HepG2 (cell line): ENCODE data around the gene DYNC1I2. TPM values are rescaled to one million over a fixed set of nuclear protein-coding genes. Genes with fewer than 3 reads are reported as not detected.

Source experiments
- ATAC-seq: fragments of 200-7000 bp; cut with Tn5 transposase; 3 replicates; pipeline ENCODE4 v1.9.1; 2020; ENCODE audit warnings: mild to moderate bottlenecking, moderate library complexity
- BruUV-seq: library from RNA; stranded (reverse); fragments of 400-500 nt; replicated peaks from 2 replicates; lab custom pipeline; 2021; lab: Mats Ljungman, UMichigan
- CTCF ChIA-PET: fragments of 300-600 bp; formaldehyde crosslinking; extraction: SDS; loops from one replicate; lab custom pipeline; 2021; ENCODE audit warnings: low total read pairs, inconsistent platforms, low intra/inter-chr PET ratio; lab: Yijun Ruan, JAX
- POLR2A ChIA-PET: fragments of 350-600 bp; sonication (Branson Sonifier 250); formaldehyde crosslinking; loops from one replicate; lab custom pipeline; 2020; ENCODE audit warnings: antibody characterized with exemption, inconsistent platforms; lab: Yijun Ruan, JAX
- DNase-seq: peaks from one replicate; pipeline ENCODE4 v3.0.0-alpha.2; 2015; ENCODE audit warnings: low spot score
- FAIRE-seq: peaks from 3 replicates; lab custom pipeline; 2011; peaks lifted over from hg19 to GRCh38; lab: Jason Lieb, UNC
- H2AFZ ChIP-seq: one replicate; pipeline ENCODE4 v1.6.1; 2011; ENCODE audit warnings: low read length, inconsistent platforms
- H3K27ac ChIP-seq: fragments of 300-600 bp; 3 replicates; pipeline ENCODE4 v1.8.0; 2011; ENCODE audit warnings: mixed run types, mild to moderate bottlenecking, mixed read lengths, low read length, inconsistent platforms; ENCODE audit not compliant: insufficient read depth; ENCODE audit errors: extremely low read length
- H3K27me3 ChIP-seq, 2 experiments: fragments of 200-600 bp in 1 of 2; 2 replicates in 1 of 2; 3 replicates in 1 of 2; pipeline versions ENCODE4 v1.6.0 to v1.8.0; 2011; ENCODE audit warnings: low read length in 2 of 2, mild to moderate bottlenecking in 2 of 2, moderate library complexity in 2 of 2, inconsistent platforms in 1 of 2; ENCODE audit not compliant: insufficient read depth in 2 of 2, control insufficient read depth in 1 of 2
- H3K36me3 ChIP-seq, 2 experiments: fragments of 200-600 bp in 1 of 2; replicated peaks in 1 of 2; 2 replicates in 1 of 2; 3 replicates in 1 of 2; pipeline versions ENCODE4 v1.5.1 to v1.8.0; 2011; ENCODE audit warnings: low read length in 2 of 2, inconsistent platforms in 1 of 2; ENCODE audit not compliant: insufficient read depth in 2 of 2, control insufficient read depth in 1 of 2
- H3K4me1 ChIP-seq: 2 replicates; pipeline ENCODE4 v1.5.1; 2012; ENCODE audit warnings: low read length, inconsistent platforms; ENCODE audit not compliant: insufficient read depth
- H3K4me2 ChIP-seq: 2 replicates; pipeline ENCODE4 v1.6.0; 2011; ENCODE audit warnings: low read depth, low read length, inconsistent platforms
- H3K4me3 ChIP-seq, 3 experiments: fragments of 200-600 bp in 1 of 3; sonication (generic), shearing (Covaris generic) in 1 of 3; replicated peaks in 1 of 3; 2 replicates each; pipeline ENCODE4 v1.5.1; 2011 to 2016; ENCODE audit warnings: low read length in 3 of 3, inconsistent platforms in 2 of 3, low read depth in 2 of 3, mild to moderate bottlenecking in 2 of 3, control low read depth in 1 of 3, mixed read lengths in 1 of 3; ENCODE audit not compliant: insufficient read depth in 1 of 3
- H3K79me2 ChIP-seq: one replicate; pipeline ENCODE4 v1.6.1; 2011; ENCODE audit warnings: low read length, inconsistent platforms; ENCODE audit not compliant: insufficient read depth
- H3K9ac ChIP-seq: 2 replicates; pipeline ENCODE4 v1.6.0; 2011; ENCODE audit warnings: mild to moderate bottlenecking, low read depth, low read length, inconsistent platforms; ENCODE audit not compliant: insufficient read depth
- H3K9me3 ChIP-seq: 2 replicates; pipeline ENCODE4 v1.5.1; 2012; ENCODE audit warnings: mild to moderate bottlenecking, low read length
- H4K20me1 ChIP-seq: 2 replicates; pipeline ENCODE4 v1.6.0; 2011; ENCODE audit warnings: inconsistent platforms, mild to moderate bottlenecking, low read length, moderate library complexity; ENCODE audit not compliant: insufficient read depth
- FOXA3 ChIP-seq: IDR thresholded peaks from 2 replicates; pipeline ENCODE4 v1.6.1; 2016; ENCODE audit warnings: missing genetic modification reagents, missing compliant biosample characterization
- MEF2D ChIP-seq: sonication (generic); formaldehyde crosslinking; IDR thresholded peaks from 2 replicates; pipeline ENCODE4 v1.5.1; 2020; ENCODE audit warnings: mild to moderate bottlenecking, missing genetic modification reagents
- NBN ChIP-seq: fragments of 450-650 bp; conservative IDR thresholded peaks from 2 replicates; pipeline ENCODE4 v1.6.1; 2017
- RAD21 ChIP-seq: fragments of 450-650 bp; formaldehyde crosslinking; IDR thresholded peaks from 2 replicates; pipeline ENCODE4 v1.5.0; 2020; ENCODE audit warnings: mild to moderate bottlenecking
- RCOR2 ChIP-seq: IDR thresholded peaks from 2 replicates; pipeline ENCODE4 v1.6.1; 2016; ENCODE audit warnings: missing biosample characterization, missing genetic modification reagents
- RXRA ChIP-seq: sonication (generic); formaldehyde crosslinking; IDR thresholded peaks from 2 replicates; pipeline ENCODE4 v1.5.1; 2020; ENCODE audit warnings: missing genetic modification reagents
- SP2 ChIP-seq: sonication (generic); formaldehyde crosslinking; IDR thresholded peaks from 2 replicates; pipeline ENCODE4 v1.5.1; 2020; ENCODE audit warnings: mild to moderate bottlenecking, missing genetic modification reagents
- SUZ12 ChIP-seq: fragments of 150-350 bp; IDR thresholded peaks from 2 replicates; pipeline ENCODE4 v1.6.1; 2014; ENCODE audit warnings: low read depth, low read length
- ZBTB2 ChIP-seq: sonication (generic); formaldehyde crosslinking; IDR thresholded peaks from 2 replicates; pipeline ENCODE4 v1.8.0; 2022; ENCODE audit warnings: low read depth, missing genetic modification reagents
- ZNF180 ChIP-seq: sonication (generic); formaldehyde crosslinking; IDR thresholded peaks from 2 replicates; pipeline ENCODE4 v1.4.0; 2020; ENCODE audit warnings: low read depth, missing genetic modification reagents, borderline replicate concordance
- ZNF275 ChIP-seq: sonication (generic); formaldehyde crosslinking; IDR thresholded peaks from 2 replicates; pipeline ENCODE4 v1.8.0; 2022; ENCODE audit warnings: missing genetic modification reagents, mild to moderate bottlenecking, inconsistent platforms, borderline replicate concordance
- ZNF367 ChIP-seq: sonication (generic); formaldehyde crosslinking; IDR thresholded peaks from 2 replicates; pipeline ENCODE4 v1.4.0; 2020; ENCODE audit warnings: missing genetic modification reagents, borderline replicate concordance
- ZNF382 ChIP-seq: sonication (generic); formaldehyde crosslinking; IDR thresholded peaks from 2 replicates; pipeline ENCODE4 v1.5.0; 2020; ENCODE audit warnings: missing genetic modification reagents, mild to moderate bottlenecking, borderline replicate concordance
- ZNF496 ChIP-seq: sonication (generic); formaldehyde crosslinking; IDR thresholded peaks from 2 replicates; pipeline ENCODE4 v1.8.1; 2023; ENCODE audit warnings: mild to moderate bottlenecking, moderate library complexity, missing genetic modification reagents; ENCODE audit not compliant: insufficient replicate concordance
- ZNF652 ChIP-seq: IDR thresholded peaks from 2 replicates; pipeline ENCODE4 v1.6.1; 2016; ENCODE audit warnings: low read depth, borderline replicate concordance
- WGBS: methylation state at CpG from one replicate; pipeline ENCODE4 v1.1.6; 2017; ENCODE audit warnings: low lambda C conversion rate; 5-methylcytosine and 5-hydroxymethylcytosine counted together
- in situ Hi-C: cut with HindIII; loops from 2 replicates; pipeline ENCODE4 v1.10.0; 2017; ENCODE audit warnings: low pct_unique_long_range_greater_than_20kb; ENCODE audit not compliant: extremely low pct_ligation_motif_present
- intact Hi-C: fragments of 100-400 bp; cut with micrococcal nuclease; formaldehyde crosslinking; loops from one replicate; pipeline ENCODE4 v1.10.0; 2022; ENCODE audit not compliant: unreplicated experiment
- polyA plus RNA-seq, 8 experiments: library from polyadenylated mRNA; depleted of rRNA in 3 of 8; stranded (reverse) in 7 of 8; unstranded in 1 of 8; fragments of >200 nt; fragmentation: Illumina TruSeq in 4 of 8; extraction: Trizol in 4 of 8; gene quantifications; 2 replicates each; pipeline versions ENCODE4 v1.2.1 to v1.2.3, GENCODE V29; 2011 to 2016; ENCODE audit warnings: low read depth in 4 of 8, missing spikeins in 1 of 8, mixed read lengths in 1 of 8; ENCODE audit not compliant: insufficient read depth in 1 of 8
- total RNA-seq, 5 experiments: library from RNA; depleted of rRNA; stranded (reverse); fragments of >200 nt; fragmentation: Illumina TruSeq; extraction: Trizol; gene quantifications; 2 replicates each; pipeline ENCODE4 v1.2.3, GENCODE V29; 2016; ENCODE audit warnings: low read depth in 1 of 5
- TF ChIP-seq, protein P1 (sequence below), 2 experiments: sonication (generic) in 1 of 2; formaldehyde crosslinking in 1 of 2; IDR thresholded peaks; 2 replicates each; pipeline versions ENCODE4 v1.5.1 to v1.6.1; 2011 to 2020; ENCODE audit warnings: borderline replicate concordance in 1 of 2, low read depth in 1 of 2, low read length in 1 of 2, mild to moderate bottlenecking in 1 of 2, missing genetic modification reagents in 1 of 2, moderate library complexity in 1 of 2
- TF ChIP-seq, protein P2 (sequence below): sonication (generic); formaldehyde crosslinking; IDR thresholded peaks from 2 replicates; pipeline ENCODE4 v1.8.0; 2022; ENCODE audit warnings: mild to moderate bottlenecking, missing genetic modification reagents, moderate library complexity

DYNC1I2 gene
- total and polyA plus RNA-seq, 2 of the 13 experiments (the other 11 are each of a cell fraction or from before 2014, with no cell fraction given): 84.0 to 99.8 TPM

- TF ChIP-seq ZNF180 (CRISPR knock-in tag) (no peak), ZNF275 (CRISPR knock-in tag) (no peak), RAD21 (CRISPR knock-in tag) (peak; percentile 53; the same call in 1 of the 2 replicates), ZNF382 (CRISPR knock-in tag) (no peak), ZBTB2 (no peak), RXRA (CRISPR knock-in tag) (no peak)
Observed at GRCh38 chr2:171706152-171706803, 19.0 kb downstream of the DYNC1I2 start (continued).

DNA sequence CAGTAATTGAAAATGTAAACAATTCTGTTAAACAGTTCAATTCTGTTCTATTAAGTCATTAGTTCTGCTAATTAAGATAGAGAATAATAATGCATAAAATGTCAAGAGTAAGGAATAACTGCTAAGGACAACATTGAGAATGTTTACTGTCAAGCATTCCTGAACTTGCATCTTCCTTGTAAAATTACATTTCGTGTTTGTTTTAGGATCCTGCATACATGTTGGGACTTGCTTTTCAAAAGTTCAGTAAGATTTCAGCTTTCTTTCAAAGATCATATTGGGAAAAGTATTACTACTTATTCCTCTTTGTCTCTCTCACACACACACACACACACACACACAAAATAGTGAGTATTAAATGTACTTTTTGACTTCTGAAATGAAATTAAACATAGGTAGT is 20.5 kb downstream of the DYNC1I2 start:
- 95% methylated on average over 1 of the region's 1 CpG for WGBS
- intact Hi-C loops (loop anchor here (2.0 to 10.0 kb wide), 4 partner anchors 100 to 757 kb away; partner anchors contain the start of gene SLC25A12), in situ Hi-C loops (loop anchor here (5.0 kb wide), 1 partner anchor 235 kb away; no protein-coding TSS in a partner anchor)
- Histone ChIP-seq H3K4me2 (no peak overlapping the region), H3K27ac (peak overlapping the region; percentile 1), H3K79me2 (no peaks in the 10 kb centered on the region), H4K20me1 (0 out of 2 replicates have a peak, but pooled peaks cover 2% of the 10 kb centered on the region), H3K27me3 (no peaks in the 10 kb centered on the region), H2AFZ (no peak overlapping the region), H3K36me3 (peaks cover 5 to 10% of the 10 kb centered on the region in 2 experiments), H3K4me3 (no peak overlapping the region), H3K4me1 (peaks cover 8% of the 10 kb centered on the region; the same call in 1 of the 2 replicates), H3K9me3 (no peaks in the 10 kb centered on the region), H3K9ac (no peak overlapping the region)
- no TSS peak for BruUV-seq
- ATAC-seq (no peak), FAIRE-seq (no peak), DNase-seq (no peak)
- POLR2A ChIA-PET: interaction anchor here (0.6 to 1.6 kb wide), 3 partner anchors 12 to 395 kb away, joined by 3 to 4 read pairs (median 3); partner anchors contain the start of gene DLX2
- CTCF ChIA-PET: interaction anchor here (1.6 to 5.6 kb wide), 2 partner anchors 396 to 398 kb away, joined by 6 to 52 read pairs; partner anchors contain the start of gene DLX2
- TF ChIP-seq ZNF652: no peak
- TF ChIP-seq NBN: no peak
- TF ChIP-seq MEF2D: no peak
- TF ChIP-seq SP2 (CRISPR knock-in tag): no peak
- TF ChIP-seq FOXA3 (CRISPR knock-in tag): no peak
- TF ChIP-seq, protein P1, sequence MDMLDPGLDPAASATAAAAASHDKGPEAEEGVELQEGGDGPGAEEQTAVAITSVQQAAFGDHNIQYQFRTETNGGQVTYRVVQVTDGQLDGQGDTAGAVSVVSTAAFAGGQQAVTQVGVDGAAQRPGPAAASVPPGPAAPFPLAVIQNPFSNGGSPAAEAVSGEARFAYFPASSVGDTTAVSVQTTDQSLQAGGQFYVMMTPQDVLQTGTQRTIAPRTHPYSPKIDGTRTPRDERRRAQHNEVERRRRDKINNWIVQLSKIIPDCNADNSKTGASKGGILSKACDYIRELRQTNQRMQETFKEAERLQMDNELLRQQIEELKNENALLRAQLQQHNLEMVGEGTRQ (IDR thresholded peaks at IDR 0.05; ENCODE audit: low read depth, low read length): no peak
- TF ChIP-seq, protein P1 (CRISPR knock-in tag; IDR thresholded peaks at IDR 0.05; ENCODE audit: borderline replicate concordance): no peak
- TF ChIP-seq, protein P2, sequence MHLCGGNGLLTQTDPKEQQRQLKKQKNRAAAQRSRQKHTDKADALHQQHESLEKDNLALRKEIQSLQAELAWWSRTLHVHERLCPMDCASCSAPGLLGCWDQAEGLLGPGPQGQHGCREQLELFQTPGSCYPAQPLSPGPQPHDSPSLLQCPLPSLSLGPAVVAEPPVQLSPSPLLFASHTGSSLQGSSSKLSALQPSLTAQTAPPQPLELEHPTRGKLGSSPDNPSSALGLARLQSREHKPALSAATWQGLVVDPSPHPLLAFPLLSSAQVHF: no peak
- TF ChIP-seq SUZ12: no peak
- no peak for TF ChIP-seq RCOR2 (CRISPR knock-in tag)
- no peak for TF ChIP-seq ZNF496 (CRISPR knock-in tag)
- no peak for TF ChIP-seq ZNF367 (CRISPR knock-in tag)
